Hematopoietic multipotent progenitor cell treated with erythropoietin and hydrocortisone succinate and interleukin-3 and kit ligand, for 4 days (in vitro differentiated cells): ENCODE measurements around the gene AFDN.
A peak's percentile ranks its signal among the peaks of the same experiment; 100 is the strongest.
"Not testable (repeated sequence)": the region's sequence is repeated elsewhere in the genome, so short reads cannot be mapped to it uniquely, and the experiment has no call there.

Experiments
- DNase-seq: peaks from one replicate; pipeline ENCODE4 v3.0.0-alpha.2; 2015

The AFDN gene

DNA sequence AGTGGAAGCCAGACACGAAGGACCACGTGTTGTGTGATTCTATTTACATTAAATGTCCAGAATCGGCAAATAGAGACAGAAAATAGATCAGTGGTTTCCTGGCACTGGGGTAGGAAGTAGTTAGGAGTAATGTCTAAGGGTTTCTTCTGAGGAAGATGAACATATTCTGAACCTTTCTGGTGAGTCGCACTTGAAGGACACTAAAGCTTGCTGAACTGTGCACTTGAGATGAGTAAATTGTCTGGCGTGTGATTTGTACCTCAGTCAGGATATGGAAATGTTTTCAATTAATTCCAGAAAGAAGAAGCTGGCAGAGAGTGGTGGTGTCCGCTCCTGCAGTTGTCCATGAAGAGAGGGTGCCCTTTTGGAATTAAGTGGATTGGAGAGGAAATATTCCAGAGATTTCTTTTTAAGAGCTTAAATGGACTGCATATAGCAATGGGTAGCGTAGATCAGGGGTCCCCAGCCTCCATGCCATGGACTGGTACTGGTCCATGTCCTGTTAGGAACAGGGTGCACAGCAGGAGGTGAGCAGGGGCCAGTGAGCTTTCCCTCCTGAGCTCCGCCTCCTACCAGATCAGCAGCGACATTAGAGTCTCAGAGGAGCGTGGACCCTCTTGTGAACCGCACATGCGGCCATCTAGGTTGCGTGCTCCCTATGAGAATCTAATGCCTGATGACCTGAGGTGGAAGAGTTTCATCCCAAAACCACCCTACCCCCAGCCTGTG is 158.3 kb downstream of the AFDN start:
- DNase-seq: no peak

DNA sequence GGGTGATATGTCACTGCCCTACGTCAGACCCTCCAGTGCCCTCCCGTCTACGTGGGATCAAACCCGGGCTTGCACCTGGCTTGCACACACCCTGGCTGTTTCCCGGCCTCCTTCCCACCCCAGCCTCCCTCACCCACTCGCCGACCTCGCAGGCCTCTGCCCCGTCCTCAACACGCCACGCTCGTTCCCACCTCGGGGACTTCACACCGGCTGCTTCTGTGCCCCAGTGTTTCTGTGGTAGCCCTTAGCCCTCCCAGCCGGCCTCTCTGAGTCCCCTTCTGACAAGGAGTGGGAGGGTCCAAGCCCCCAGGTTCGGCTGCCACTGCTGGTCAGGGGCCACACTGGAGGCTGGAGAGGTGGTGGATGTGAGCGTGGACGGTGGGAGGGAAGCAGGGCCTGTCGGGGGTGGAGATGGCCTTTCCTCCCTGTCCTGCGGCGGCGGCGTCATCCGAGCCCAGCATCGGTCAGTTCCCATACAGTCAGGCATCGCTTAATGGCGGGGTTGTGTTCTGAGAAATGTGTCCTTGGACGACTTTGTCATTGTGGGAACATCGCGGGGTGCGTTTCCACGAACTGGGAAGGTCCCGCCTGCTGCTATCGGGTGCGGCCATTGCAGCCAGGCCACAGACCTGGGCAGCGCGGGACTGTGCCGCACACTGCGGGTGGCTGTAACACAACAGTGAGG is 159.3 kb downstream of the AFDN start:
- no peak for DNase-seq

DNA sequence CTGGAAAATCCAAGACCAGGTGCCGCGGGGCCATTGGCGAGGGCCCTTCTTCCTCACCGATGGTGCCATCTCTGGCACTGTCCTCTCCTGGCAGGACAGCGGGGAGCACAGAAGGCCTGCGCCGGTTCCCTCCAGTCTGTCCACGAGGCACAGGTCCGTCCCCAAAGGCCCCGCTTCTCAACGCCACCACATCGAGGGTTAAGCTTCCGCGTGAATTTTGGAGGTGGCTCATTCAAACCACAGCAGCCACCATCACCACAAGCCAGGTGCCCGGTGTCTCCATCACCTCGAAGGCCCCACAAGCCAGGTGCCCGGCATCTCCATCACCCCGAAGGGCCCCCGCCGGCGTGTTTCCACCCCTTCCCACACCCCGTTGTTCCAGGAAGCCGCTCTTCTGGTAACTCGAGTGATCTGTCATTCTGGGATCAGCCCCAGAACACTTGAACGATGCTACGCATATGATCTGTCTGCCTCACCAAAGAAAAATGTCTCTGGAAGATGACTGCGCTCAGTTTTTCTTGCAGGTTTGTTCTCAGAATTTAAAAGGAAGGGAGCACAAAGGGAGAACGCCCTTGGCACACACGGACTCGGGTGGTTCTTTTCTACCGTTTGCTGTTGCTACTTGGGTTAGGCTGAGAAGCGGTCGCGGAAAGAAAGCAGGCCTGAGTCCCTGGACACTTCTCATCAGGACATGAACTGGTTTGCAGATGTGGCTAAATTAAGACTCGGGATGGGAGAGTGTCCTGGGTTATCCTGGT is 160.9 kb downstream of the AFDN start:
- DNase-seq: no peak

DNA sequence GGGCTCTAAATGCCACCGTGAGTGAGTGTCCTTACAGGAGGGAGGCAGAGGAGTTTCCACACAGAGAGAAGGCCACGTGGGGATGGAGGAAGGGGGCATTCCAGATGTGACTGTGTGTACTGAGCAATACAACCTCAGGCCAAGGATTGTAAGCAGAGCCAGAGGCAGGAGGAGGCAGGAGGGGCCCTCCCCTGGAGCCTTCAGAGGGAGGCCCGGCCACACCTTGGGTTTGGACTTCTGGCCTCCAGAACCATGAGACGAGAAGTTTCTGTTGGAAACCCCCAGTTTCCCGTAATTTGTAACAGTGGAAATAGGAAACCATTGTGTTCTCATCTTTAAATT is 161.4 kb downstream of the AFDN start:
- DNase-seq: no peak

DNA sequence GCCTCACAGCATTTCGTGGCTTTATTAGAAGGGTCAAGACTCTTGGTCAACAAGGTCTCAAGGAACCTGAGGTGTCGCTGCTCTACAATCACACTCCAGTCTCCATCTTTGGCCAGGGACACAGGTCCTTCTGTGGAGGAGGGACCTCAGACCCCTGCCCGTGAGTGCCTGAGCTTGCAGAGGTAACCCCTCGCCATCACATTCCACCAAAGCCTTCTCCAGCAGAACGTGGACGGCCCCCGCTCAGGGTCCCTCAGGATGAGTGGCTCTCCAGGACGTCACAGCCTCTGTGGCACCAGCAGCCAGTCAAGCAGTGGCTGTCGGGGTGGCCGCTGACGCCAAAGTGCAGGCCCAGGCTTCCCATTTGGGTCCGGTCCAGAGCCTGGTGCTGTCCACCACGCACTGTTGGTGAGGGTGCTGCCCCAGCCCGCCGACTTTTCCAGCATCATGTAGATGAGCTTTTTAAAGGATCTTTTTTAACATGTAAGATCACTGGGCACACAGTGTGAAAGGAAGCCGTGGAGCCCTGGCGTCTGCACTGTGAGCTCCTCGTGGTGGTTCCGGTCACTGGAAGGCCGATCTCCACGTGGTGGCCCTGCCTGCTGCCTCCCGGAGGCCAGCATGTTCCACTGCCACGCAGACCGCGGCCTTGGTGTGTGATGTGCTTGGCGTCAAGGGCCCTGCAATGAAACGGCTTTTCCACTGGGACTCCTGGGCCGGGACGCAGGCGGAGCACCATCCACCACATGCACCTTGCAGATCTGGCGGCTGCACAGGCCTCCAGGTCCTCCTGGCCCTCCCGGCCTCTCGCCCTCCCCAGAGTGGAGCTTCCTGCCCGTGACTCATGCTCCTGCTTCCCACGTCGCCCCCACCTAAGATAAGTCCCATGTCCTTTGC is 162.5 kb downstream of the AFDN start:
- DNase-seq: no peak

DNA sequence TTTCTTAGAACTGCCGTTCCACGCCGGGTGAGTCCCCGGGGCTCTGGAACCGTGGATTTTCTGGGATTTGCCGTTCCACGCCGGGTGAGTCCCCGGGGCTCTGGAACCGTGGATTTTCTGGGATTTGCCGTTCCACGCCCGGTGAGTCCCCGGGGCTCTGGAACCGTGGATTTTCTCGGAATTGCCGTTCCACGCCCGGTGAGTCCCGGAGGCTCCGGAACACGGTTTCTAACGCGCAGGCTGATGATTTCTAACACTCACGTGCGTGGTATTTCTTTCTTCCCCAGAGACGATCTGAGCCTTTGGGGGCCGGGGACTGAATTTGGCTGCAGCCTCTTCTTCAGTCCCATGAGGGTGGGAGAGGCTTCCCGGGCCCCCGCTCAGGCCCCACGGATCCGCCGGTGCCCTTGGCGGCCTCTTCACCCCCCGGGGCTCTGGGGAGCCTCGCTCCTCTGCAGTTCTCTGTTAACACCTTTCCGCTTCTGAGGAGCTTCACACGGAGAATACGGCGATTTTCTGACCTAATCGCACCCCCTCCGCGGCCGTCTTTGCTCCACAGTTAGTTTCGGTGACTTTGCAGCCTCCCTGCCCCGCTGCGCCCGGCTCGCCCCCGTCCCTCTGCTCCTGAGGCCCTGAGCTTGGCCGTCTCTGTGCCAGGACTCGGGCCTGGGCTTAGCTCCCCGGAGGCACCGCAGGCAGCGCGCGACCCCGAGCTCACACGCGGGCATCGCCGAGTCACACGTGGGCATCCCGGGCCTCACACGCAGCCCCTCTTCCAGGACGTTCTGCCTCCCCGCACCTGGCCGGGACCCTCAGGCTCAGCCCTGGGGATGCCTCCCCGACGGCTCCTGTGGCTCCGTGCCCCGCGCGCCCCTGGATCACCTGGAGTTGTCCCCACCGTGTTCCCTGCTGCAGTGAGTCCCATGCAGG is 163.6 kb downstream of the AFDN start:
- no peak for DNase-seq

DNA sequence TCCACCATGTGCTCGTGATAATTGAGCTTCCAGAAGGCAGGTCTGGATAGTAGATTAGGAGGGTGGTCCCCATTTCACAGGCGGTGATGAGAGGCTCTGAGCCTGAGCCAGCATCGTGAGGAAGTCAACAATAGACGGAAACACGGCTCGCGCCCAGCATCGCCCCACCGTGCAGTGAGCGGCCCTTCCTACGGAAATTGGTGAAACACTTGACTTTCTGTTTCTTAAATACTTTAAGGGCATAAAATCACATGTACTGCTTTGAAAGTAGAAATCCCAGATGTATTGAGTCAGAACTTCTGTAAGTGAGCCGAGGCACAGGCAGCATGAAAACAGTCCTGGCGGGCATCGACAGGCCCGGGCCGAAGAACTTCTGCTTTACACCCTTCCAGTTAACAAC is 166.5 kb downstream of the AFDN start:
- DNase-seq: no peak

DNA sequence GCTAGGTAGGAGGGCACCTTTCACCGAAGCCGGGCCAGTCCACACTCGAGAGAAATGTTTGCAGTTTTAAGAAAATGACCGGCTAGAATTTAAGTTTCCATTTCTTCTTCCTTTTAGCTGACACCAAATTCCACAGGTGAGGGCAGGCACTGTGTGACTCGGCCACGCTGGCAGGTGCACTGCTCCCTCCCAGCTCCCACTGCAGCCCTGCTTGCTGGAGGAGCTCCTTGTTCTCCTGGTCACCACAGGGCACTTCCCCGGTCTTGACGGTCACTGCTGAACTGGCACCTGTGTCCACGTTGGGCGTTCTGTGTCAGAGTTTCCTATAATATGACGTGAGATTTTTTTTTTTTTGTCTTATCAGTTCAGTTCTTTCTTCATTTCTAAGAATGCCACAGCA is 167.1 kb downstream of the AFDN start:
- DNase-seq: no peak

DNA sequence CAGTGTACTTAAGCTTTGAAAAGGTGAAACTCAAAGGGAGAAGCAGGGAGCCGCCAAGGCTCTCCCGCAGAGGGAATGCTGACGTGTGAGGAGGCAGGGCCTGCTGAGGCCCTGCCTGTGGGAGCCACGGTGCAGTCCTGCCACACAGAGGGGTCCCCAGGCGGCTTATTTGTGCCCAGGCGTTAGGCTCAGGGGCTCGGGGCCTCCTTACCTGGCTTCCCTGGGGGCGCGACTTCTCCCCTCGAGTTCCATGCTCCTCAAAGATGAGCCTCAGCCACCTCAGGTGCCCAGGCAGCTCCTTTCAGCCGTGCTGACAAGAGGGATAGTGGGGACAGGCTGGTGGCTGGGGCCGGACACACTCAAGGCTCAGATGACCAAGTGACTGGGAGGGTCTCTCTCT is 168.6 kb downstream of the AFDN start:
- DNase-seq: no peak

DNA sequence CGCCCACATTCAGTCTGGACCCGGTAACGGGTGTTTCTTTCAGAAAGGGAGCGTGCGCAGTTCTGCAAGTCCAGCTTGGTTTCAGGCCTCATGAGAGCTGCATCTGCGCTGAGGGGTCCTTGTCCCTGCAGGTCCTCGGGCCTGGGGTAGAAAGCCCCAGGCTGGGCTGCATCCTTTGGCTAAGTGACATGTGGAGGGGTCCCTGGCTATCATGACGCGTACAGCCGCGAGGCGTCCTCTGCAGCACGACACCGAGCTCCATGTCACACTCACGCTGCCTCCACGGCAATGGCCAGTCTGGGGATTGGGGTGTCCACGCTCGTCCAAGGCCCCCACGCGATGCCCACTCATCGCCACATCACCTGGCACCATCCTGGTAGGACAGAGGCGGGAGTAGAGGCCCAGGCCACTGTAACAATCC is 169.0 kb downstream of the AFDN start:
- no peak for DNase-seq

DNA sequence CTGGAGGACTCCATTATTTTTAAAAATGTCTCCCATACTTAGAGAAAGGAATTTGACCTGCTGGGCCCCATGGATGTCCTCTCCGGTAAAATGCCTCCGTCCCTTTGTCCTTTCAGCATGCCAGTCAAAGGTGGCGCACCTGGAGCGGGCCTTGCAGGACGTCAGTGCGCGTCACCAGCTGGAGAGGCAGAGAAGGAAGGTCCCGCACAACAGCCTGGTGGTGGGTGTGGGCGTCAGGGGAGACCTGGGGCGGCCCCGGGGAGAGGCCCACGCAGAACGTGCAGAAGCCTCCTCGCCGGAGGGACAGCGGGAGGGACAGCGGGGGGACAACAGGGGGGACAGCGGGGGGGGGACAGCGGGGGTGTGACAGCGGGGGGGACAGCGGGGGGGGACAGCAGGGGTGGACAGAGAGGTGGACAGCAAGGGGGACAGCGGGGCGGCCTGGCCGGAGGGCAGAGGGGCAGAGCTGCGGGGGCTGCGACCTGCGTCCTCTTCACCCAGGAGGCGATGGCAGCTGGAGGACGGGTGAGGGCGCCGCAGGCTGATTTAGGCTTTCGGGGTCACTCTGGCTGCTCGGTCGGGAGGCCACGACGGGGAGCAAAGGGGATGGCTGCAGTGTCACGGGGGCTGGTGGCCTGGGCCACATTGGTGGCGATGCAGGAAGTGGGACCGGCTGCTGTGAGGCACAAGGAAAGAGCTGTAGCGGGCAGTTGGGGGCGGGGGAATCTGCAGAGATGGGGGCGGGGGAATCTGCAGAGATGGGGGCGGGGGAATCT is 169.9 kb downstream of the AFDN start:
- peak; percentile 71 for DNase-seq

DNA sequence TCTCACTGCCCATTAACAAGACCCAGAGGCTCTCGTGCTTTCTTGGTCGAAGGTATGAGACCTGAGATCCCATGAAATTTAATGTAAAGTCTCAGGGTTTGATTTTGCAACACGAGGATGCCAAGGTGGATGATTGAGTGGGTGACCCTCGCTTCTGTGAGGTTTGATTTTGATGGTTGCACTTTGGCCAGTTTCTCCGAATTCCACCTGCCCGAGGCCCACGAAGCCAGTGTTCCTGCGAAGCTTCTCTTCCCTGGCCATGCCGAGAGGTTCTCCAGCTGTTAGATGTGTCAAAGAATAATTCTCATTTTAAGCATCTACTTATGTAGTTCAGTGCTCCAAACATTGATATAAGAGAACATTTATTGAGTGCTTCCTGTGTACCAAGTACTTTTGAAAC is 170.9 kb downstream of the AFDN start, which contains the start of gene KIF25:
Gene KIF25 (plus strand): TSS at position 30 of the 400 bp plus-strand sequence. CDS start 31,915 bp downstream, outside the sequence.
- no peak for DNase-seq

DNA sequence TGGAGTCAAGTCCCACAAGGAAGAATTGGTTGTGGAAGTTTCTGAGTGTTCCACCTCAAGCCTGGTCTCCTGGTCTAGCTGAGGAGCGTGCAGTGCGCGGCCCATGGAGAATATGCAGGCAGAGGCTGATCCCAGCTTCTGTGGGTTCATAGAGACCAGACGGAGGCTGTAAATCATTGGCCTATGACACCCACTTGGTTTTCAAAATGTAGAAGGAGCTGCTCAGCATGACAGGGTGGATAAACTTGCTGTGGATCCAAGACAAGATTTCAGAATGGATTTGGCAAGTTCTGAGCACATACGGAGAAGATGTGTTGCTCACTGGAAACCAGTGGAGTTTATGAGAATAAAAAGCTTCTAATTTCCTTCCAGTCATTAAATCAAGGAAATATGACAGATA is 171.5 kb downstream of the AFDN start:
- DNase-seq: no peak

DNA sequence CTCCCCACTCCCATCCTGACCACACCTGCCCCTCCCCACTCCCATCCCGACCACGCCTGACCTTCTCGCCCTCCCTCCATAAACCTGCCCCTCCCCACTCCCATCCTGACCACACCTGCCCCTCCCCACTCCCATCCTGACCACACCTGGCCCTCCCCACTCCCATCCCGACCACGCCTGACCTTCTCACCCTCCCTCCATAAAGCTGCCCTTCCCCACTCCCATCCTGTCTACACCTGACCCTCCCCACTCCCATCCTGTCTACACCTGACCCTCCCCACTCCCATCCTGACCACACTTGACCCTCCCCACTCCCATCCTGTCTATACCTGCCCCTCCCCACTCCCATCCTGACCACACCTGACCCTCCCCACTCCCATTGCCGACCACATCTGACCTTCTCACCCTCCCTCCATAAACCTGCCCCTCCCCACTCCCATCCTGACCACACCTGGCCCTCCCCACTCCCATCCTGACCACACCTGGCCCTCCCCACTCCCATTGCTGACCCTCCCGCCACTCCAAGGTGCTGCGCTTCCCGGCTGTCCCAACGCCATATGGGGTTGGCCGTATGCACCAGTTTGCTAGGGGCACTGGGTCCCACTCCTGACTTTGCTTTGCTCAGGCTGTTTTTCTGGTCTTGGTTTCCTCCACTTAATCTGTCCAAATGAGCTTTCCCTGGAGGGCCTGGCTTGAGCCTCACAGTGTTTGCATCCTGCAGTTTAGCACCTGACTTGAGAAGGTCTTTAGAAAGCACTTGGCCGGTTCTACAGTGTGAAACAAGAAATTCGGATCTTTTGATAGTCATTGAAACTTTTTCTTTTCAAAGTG is 173.7 kb downstream of the AFDN start:
- DNase-seq: no peak

DNA sequence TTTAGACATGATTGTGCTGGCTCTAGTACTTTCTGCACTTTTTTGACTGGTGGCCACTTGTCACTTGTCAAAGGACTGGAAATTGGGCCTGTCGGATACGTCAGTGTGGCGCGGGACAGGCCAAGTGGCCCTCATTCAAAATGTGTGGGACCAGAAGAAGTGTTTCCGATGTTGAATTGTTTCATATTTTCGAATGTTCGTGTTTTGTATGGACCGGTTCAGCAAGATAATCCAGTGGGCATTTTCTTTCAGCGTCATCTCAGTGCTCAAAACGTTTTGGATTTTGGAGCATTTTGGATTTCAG is 174.3 kb downstream of the AFDN start:
- no peak for DNase-seq

DNA sequence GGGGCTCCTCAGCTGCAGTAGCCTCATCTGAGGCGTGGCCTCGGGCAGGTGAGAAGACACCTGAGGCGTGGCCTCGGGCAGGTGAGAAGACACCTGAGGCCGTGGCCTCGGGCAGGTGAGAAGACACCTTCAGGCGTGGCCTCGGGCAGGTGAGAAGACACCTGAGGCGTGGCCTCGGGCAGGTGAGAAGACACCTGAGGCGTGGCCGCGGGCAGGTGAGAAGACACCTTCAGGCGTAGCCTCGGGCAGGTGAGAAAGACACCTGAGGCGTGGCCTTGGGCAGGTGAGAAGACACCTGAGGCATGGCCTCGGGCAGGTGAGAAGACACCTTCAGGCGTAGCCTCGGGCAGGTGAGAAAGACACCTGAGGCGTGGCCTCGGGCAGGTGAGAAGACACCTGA is 174.8 kb downstream of the AFDN start:
- not testable (repeated sequence) for DNase-seq

DNA sequence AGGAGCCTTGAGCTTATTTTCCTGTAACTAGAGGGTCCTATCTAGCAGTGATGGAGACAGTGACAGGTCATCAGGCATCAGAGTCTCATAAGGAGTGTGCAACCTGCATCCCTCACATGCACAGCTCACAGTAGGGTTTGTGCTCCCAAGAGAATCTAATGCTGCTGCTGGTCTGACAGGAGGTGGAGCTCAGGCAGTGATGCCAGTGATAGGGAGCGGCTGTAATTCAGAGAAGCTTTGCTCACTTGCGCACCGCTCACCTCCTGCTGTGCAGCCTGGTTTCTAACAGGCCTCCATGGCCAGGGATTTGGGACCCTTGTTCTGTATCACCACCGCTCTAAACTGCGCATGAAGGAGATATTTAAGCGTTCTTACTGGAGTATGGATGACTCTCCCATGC is 176.1 kb downstream of the AFDN start:
- no peak for DNase-seq

DNA sequence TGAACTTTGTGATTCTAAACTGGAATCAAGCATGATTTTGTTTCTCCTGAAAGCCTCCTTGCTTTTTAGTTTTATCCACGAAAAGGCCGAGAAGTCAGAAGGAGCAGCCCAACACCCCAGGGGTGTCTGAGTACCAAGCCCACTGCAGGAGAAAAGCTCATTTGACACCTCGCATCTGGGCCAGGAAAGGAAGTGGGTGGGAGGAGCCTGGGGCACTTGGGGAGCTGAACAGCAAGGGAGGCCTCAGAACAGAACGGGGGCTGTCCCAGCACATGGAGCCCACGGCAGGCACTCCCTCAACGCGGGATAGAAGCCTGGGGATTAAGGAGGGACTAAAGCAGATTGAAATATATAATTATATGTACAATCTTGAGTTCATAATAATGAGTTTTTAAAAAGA is 177.3 kb downstream of the AFDN start:
- no peak for DNase-seq

DNA sequence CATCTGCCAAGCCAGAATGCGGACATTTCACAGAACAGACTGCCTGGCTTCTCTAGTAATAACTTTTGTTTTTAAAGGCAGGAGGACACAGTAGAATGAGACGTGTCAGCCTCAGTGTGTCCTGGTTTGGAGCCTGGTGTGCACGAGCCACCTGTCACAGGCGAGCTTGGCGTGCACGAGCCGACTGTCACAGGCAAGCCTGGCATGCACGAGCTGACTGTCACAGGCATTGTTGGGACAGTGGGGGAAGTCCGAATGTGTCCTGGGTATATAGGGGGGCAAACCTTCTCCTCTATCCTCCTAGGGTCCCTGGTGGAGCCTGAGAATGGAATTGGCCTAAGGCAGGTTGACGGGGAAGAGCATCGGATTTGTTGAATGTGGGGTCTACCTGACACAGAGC is 178.2 kb downstream of the AFDN start:
- no peak for DNase-seq

DNA sequence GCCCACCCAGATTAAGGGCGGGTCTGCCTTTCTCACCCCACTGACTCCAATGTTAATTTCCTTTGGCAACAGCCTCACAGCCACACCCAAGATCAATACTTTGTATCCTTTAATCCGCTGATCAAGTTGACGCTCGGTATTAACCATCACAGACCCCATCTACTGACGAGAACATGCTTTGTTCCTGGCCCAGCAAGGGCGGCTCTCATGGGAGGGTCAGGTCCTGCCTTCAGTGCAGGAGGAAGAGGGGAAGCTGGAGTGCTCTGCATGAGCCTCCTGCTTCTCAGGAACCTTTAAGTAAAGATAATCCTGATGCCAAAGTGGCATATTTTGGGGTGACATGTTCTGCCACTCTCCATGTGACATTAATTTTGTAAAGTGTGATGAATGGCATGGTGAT is 179.1 kb downstream of the AFDN start:
- no peak for DNase-seq
